ENCODE results near the gene TRIP12. TPM values are rescaled to one million over a fixed set of nuclear protein-coding genes. Genes with fewer than 3 reads are reported as not detected.
"Not testable (repeated sequence)": the region's sequence is repeated elsewhere in the genome, so short reads cannot be mapped to it uniquely, and the experiment has no call there.

TRIP12 gene
- total RNA-seq, 2 experiments from 2014 or later: 208 to 212 TPM

GRCh38 chr2:229903037-229903436 is 18.8 kb downstream of the TRIP12 start:
- Mint-ChIP-seq H3K4me1 (ENCODE audit: low read depth) (peaks cover 53% of the 10 kb centered on the region), H3K36me3 (ENCODE audit: low read depth) (peaks cover 33% of the 10 kb centered on the region), H3K4me3 (no peak overlapping the region), H3K27ac (no peak overlapping the region), H3K27me3 (no peaks in the 10 kb centered on the region), H3K9me3 (no peaks in the 10 kb centered on the region)
- ChIA-PET CTCF (interaction anchor here (0.9 to 1.5 kb wide), 2 partner anchors 25 to 100 kb away, joined by 3 read pairs; no protein-coding TSS in a partner anchor), POLR2A (interaction anchor here (1.5 kb wide), 1 partner anchor 18 kb away, joined by 5 read pairs; the partner anchor contains the start of gene TRIP12)
- DNase-seq (no peak), ATAC-seq (no peak)
- intact Hi-C loops (cut with micrococcal nuclease): no loop called here
- no peak for TF ChIP-seq CTCF (IDR thresholded peaks at IDR 0.05)

- Mint-ChIP-seq H3K36me3 (ENCODE audit: low read depth) (peaks cover 25% of the 10 kb centered on the region), H3K4me3 (no peak overlapping the region)
- CTCF ChIA-PET: interaction anchor here (0.9 kb wide), 1 partner anchor 99 kb away, joined by 3 read pairs; no protein-coding TSS in a partner anchor
These were observed 20.0 kb downstream of the TRIP12 start for GRCh38 chr2:229901819-229902218.

GRCh38 chr2:229900514-229900913 is 21.3 kb downstream of the TRIP12 start:
- peaks cover 25% of the 10 kb centered on the region for H3K36me3 Mint-ChIP-seq (ENCODE audit: low read depth)
- H3K4me3 Mint-ChIP-seq; ATAC-seq; H3K27ac Mint-ChIP-seq; H3K27me3 Mint-ChIP-seq; H3K9me3 Mint-ChIP-seq; intact Hi-C loops (cut with micrococcal nuclease): not testable (repeated sequence)
- peak; percentile 22 for DNase-seq
- POLR2A ChIA-PET: interaction anchor here (1.0 kb wide), 1 partner anchor 20 kb away, joined by 3 read pairs; no protein-coding TSS in a partner anchor
- peaks cover 54% of the 10 kb centered on the region for H3K4me1 Mint-ChIP-seq (ENCODE audit: low read depth)
- CTCF ChIA-PET: interaction anchor here (1.4 kb wide), 1 partner anchor 11 kb away, joined by 6 read pairs; no protein-coding TSS in a partner anchor

More at GRCh38 chr2:229901819-229902218, 20.0 kb downstream of the TRIP12 start:
- DNase-seq (no peak), ATAC-seq (no peak)
- peaks cover 56% of the 10 kb centered on the region for H3K4me1 Mint-ChIP-seq (ENCODE audit: low read depth)
- H3K9me3 Mint-ChIP-seq: no peaks in the 10 kb centered on the region
- intact Hi-C loops (cut with micrococcal nuclease): no loop called here
- H3K27me3 Mint-ChIP-seq: no peaks in the 10 kb centered on the region
- POLR2A ChIA-PET: interaction anchor here (0.6 to 1.5 kb wide), 2 partner anchors 20 to 1771 kb away, joined by 4 to 5 read pairs; partner anchors contain the start of gene TRIP12
- H3K27ac Mint-ChIP-seq: no peak overlapping the region
- TF ChIP-seq CTCF (IDR thresholded peaks at IDR 0.05): no peak

GRCh38 chr2:229900012-229900411 is 21.8 kb downstream of the TRIP12 start:
- no peak overlapping the region for H3K4me3 Mint-ChIP-seq
- DNase-seq (no peak), ATAC-seq (no peak)
- no peak for TF ChIP-seq CTCF (IDR thresholded peaks at IDR 0.05)
- intact Hi-C loops (cut with micrococcal nuclease): no loop called here
- H3K27me3 Mint-ChIP-seq: no peaks in the 10 kb centered on the region
- peaks cover 50% of the 10 kb centered on the region for H3K4me1 Mint-ChIP-seq (ENCODE audit: low read depth)
- H3K9me3 Mint-ChIP-seq: no peaks in the 10 kb centered on the region
- H3K36me3 Mint-ChIP-seq (ENCODE audit: low read depth): peaks cover 25% of the 10 kb centered on the region
- ChIA-PET CTCF (interaction anchor here (1.3 to 1.4 kb wide), 2 partner anchors 11 to 109 kb away, joined by 3 to 6 read pairs; no protein-coding TSS in a partner anchor), POLR2A (interaction anchor here (0.6 to 1.0 kb wide), 3 partner anchors 20 to 106 kb away, joined by 3 read pairs; no protein-coding TSS in a partner anchor)
- no peak overlapping the region for H3K27ac Mint-ChIP-seq

- H3K27me3 Mint-ChIP-seq: no peaks in the 10 kb centered on the region
- H3K4me1 Mint-ChIP-seq (ENCODE audit: low read depth): peaks cover 50% of the 10 kb centered on the region
- TF ChIP-seq CTCF (IDR thresholded peaks at IDR 0.05): no peak
- DNase-seq: no peak
- ATAC-seq: no peak
- POLR2A ChIA-PET: interaction anchor here (0.6 to 1.0 kb wide), 3 partner anchors 21 to 106 kb away, joined by 3 read pairs; no protein-coding TSS in a partner anchor
- intact Hi-C loops (cut with micrococcal nuclease): no loop called here
- no peaks in the 10 kb centered on the region for H3K9me3 Mint-ChIP-seq
- peaks cover 25% of the 10 kb centered on the region for H3K36me3 Mint-ChIP-seq (ENCODE audit: low read depth)
- peak overlapping the region; percentile 1 for H3K27ac Mint-ChIP-seq
- CTCF ChIA-PET: interaction anchor here (0.7 to 1.4 kb wide), 3 partner anchors 12 to 110 kb away, joined by 3 to 6 read pairs (median 3); no protein-coding TSS in a partner anchor
- no peak overlapping the region for H3K4me3 Mint-ChIP-seq
These were observed 22.2 kb downstream of the TRIP12 start for GRCh38 chr2:229899604-229900003.

Measured in activated CD8-positive, alpha-beta T cell treated with anti-CD3 and anti-CD28 coated beads for 36 hours (primary cell).